HG02852 (cell line): Measurements from ENCODE around the gene TIAL1.
"Not testable (repeated sequence)": the region's sequence is repeated elsewhere in the genome, so short reads cannot be mapped to it uniquely, and the experiment has no call there.

Experiments used
- ATAC-seq: cut with Tn5 transposase; IDR thresholded peaks from one replicate; pipeline ENCODE4 v1.9.1; 2021; ENCODE audit warnings: mild to moderate bottlenecking, moderate library complexity; ENCODE audit not compliant: unreplicated experiment

The TIAL1 gene

DNA sequence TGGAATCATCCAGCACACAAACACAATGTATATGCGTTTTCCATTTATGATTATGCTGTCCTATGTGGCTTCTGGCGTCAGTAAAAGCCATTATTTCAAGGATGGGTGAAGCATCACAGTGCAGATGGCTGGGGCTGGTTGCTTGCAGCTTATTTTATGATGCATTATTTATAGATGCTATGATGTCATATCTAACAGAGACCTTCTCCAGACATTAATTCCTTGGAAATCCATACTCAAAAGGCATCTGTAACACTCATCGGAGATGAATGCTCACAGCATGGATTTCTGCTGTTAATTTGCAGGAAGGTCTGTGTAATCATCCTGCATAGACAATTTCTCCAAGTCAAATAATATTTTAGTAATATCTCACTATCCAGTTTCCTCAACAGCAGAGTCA lies 61.5 kb downstream of the TIAL1 start:
- ATAC-seq: no peak

DNA sequence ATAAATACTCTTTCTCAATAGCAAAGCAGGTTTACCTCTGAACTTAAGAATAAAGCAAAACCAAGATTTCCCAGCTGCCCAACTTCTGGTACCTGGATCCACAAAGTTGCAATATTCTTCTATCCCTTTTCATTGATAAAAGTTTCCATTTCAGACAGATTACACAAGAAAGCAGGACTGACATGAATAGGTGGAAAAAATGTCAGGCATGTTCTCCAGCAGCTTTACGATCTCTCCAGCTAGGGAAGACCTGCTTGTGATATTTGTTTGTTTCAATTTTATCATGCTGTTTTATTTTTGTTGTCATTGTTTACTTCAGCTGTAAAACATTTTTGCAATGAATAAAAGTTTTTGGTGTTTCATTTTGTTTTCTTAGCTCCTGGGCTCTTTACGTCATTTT lies 63.3 kb downstream of the TIAL1 start:
- ATAC-seq: no peak

DNA sequence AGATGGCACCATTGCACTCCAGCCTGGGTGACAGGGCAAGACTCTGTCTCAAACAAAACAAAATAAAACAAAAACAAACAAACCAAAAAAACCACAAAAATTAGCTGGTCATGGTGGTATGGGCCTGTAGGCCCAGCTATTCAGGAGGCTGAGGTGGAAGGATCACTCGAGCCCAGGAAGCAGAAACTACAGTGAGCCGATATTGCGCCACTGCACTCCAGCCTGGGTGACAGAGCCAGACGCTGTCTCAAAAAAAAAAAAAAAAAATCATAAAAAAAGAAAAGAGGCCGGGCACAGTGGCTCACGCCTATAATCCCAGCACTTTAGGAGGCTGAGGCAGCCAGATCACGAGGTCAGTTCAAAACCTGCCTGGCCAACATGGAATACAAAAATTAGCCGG lies 64.0 kb downstream of the TIAL1 start:
- not testable (repeated sequence) for ATAC-seq

DNA sequence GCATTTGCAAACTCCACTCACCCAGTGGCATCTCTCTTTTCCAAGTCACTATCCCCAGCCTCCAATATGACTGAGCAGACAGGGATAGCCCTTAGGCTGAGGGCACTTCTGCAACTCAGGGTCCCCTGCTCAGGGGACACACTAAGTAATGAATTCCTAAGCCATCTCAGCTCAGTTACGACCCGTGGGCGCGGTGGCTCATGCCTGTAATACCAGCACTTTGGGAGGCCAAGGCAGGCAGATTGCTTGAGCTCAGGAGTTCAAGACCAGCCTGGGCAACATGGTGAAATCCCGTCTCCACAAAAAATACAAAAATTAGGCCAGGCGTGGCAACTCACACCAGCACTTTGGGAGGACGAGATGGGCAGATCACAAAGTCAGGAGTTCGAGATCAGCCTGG lies 64.5 kb downstream of the TIAL1 start:
- ATAC-seq: not testable (repeated sequence)

DNA sequence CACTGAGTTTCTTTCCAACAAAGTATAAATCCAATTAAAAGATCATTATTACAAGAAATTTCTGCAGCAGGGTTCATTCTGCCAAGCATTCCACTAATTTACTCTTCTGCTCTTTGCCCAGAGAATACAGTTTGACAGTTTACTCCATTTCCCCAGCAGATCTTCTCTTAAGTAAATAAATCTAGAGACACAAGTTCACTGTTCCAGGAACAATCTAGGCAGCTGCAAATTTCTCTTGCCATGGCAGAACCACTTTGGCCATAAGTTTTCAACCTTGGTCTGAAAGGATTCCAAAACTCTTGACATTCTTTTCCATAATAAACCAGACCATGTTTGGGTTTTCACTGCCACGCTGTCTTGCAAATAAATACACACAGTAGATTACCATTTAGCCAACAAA lies 65.7 kb downstream of the TIAL1 start:
- no peak for ATAC-seq

DNA sequence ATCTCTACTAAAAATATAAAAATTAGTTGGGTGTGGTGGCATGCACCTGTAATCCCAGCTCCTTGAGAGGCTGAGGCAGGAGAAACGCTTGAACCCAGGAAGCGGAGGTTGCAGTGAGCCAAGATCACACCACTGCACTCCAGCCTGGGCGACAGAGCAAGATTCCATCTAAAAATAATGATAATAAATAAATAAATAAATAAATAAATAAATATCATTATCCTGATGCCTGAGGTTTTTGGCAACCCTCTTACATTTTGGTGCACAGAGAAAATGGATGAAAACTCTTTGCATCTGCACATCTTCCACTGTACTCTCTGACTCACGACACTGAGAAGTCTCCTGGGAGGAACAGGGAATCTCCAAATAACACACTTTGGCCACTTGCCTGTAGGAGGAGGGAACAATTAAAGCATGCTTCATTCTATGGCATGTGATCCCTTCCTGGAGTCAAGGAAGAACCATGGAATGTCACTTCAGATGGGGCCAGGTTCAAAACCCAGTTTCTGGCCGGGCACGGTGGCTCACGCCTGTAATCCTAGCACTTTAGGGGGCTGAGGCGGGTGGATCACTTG lies 68.0 kb downstream of the TIAL1 start:
- not testable (repeated sequence) for ATAC-seq

DNA sequence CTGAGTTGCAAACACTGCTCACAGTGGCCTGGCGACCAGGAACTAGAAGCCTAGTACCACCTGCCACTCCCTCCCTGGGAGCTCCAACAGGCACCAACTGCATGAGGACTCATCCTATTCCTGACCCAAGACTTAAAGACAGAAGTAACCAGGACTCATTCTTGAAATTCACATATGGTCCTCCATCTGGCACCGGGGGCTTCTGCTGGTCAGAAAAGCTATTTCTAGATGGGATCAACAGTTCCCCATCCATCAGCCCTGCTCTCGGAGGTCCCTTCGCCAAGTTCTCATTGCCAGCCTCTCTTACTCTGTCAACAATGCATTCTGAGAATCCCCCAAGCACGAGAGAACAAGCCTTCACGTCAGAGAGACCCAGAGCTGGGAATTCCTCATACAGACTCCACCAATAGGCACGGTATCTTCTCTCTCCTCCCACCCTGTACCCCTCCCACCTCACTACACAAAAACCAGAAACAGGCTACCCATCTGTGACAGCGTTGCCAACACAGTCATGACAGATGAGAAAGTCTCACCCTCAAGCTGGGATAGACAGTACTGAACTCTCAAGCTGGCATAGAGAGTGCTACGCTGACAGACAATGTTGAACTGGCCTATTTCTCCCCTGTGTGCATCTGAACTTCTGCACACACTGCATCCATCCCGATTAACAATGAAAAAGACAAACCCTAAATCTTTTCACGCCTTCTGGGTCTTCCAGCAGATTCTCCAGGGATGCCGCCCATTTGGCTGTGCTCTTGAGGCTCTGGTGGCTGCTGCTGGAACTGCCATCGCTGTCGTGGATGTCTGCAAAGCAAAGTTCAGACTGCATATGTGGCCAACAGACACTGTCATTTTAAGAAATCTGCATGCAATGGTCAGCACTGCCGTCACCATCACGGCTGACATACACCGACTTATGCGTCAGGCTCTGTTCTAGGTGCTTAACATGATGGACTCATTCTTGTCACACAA lies 69.9 kb downstream of the TIAL1 start:
- no peak for ATAC-seq

DNA sequence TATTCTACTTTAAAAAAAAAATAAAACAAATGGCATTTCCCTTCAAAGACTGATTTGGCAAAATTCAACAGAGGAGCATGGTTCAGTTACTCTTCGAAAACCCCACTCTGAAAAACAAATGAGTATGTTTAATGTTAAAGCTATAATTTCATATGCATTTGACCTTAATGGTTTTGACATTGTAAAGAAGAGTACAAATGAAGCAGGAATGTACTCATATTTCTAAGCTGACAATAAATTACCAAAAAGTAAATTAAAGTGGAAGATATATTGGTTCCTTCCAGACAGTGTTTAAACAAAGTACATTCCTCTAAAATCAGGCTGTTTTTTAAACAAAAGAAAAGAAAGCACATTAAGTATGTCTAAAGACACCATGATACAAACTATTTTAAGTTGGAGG lies 70.6 kb downstream of the TIAL1 start:
- ATAC-seq: no peak

DNA sequence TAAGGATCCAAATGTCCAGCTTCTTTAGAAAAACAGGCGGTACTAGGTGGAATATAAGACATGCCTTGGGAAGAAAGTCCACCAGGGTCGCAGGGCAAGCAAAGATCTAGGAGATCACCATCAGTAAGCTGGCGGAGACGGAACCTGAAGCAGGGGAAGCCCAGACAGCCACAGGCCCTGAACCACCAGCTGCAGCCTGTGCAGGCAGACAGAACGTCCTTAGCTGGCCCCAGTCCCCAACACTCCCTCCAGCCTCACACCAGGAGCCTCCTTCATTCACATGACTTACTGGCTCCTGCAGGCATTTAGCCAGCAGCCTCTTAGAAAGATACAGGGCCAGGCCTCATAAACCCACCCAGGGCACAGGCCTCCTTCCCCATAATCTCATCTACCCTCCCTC lies 71.6 kb downstream of the TIAL1 start:
- no peak for ATAC-seq

DNA sequence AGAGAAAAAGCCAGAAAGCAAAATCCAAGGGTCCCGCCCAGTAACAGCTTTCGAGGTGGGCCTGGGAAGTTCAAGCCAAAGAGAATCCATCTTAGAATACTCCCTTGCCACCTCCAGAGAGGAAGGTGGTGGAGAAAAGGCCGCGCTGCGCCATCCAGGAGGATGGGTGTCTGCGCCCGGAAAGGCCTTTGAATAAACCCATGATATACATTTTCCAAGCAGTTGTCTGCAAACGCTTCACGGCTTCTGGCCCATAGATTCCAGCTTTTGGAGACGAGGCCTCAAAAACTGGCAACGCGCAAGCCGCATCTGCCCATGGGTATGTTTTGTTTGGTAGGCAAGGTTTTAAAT lies 72.1 kb downstream of the TIAL1 start:
- ATAC-seq: no peak

DNA sequence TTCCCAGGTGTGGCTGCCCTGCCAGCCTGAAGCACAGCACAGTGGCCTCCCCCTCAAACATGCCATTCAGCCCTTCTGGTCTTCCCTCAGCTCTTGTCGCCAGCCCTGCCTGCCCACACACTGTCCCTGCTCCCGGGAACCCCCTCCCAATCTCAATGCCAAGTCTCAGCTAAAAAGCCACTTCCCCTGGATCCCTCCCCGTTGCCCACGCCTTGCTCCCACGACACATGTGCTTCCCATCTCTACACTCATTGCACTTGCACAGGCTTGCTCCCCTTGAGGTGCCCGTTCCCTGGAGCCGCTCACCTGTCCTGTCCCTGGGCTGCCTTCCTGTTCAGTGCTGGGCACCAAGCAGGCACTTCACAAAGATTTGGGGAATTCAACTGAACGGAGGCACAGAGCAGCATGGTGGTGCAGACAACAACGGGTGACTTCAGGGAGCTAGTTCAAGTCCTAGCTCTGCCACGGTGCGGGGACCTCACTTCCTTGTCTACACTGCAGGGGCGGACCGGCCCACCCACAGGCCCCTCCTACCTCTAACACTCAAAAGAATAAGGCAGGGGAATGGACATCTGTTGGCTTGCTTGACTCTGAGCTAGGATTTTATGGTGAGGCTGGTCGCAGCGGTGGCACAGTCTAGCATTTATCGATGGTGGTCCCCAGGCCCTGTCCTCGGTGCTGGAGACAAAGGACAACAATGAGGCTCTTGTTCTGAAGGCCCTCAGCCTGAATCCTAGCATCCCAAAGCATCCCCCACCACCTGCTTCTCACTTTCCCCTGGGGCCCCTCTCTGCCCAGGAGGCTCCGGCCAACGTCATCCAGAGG lies 72.7 kb downstream of the TIAL1 start:
- ATAC-seq: no peak
